Measurements from ENCODE around the gene MAP3K5.

The MAP3K5 gene

GRCh38 chr6:136672144-136672543, 120.1 kb downstream of the MAP3K5 start:
- no peak for FAIRE-seq

DNA sequence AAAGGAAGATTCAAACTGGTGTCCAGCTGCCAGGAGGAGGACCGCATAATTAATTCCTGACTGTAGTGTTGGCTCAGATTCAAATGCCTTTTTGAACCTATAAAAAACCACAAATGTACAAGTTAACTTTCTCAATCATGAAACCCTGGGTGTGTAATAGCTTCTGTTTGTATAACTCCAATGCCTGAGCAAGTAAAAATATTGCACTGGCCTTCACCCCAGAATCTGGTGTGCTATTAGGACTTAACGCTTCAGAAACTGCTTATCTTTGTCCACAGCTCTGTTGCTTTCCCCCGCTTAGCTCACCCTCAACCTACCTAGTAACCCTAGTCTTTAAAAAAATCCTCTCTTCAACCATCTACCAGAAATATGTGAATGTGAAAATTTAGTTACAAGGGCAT, 123.0 kb downstream of the MAP3K5 start:
- no peak for FAIRE-seq

GRCh38 chr6:136668571-136668970, 123.7 kb downstream of the MAP3K5 start:
- no peak for FAIRE-seq

DNA sequence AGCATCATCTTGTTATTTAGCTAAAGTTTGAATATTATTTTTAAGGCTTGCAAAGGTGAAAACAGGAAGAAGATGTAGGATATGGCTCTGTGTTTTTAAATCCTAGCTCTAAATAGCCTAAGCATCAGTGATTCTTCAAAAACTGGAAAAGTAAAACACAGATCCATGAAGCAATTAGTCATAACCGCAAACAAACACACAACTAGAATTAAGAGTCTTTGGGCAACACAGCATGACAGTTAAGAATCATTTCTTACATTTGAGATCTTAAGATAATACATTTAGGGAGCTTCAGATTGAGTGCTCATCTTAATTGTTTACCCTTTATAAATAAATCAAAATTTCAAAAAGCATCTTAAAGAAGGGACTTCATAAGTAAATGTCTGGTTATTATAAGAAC, 126.2 kb downstream of the MAP3K5 start:
- no peak for FAIRE-seq

DNA sequence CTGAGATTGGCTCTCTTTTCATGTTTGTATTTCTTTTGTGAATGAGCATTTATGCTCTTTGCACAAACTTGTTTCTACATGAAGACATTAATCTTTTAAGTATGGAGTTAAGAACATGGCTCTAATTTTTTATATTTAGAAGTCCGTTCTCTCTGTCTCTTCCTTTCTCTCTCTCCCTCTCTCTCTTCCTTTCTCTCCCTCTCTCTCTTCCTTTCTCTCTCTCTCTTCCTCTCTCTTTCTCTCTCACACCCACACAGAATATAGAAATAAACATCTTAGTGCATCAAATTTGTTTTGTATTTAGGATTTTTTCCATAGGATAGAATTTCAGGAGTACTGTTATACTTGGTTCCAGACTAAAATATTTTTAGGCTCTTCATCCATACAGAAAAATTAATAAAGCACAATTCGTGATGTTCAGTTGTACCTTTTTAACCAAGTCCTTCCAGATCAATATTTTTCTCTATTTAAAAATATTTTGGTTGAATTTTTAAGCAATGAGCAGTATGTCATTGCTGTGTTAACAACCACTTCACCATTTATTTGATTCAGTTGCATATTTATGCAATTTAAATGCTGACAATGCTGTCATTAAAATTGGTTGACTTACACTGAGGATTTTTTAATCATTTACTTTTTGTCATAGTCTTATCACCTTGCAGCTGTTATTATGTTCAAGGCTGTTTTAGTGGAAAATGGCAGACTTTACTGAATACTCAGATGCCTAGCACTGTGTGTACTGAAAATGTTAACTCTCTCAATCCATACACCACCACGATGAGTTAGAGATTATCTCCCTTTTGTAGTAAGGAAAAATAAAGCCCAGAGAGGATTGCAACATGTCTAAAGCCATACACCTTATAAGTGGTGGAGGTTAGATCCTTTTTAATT, 129.7 kb downstream of the MAP3K5 start:
- FAIRE-seq = peak; percentile 73

- FAIRE-seq = peak; percentile 65
Measured at GRCh38 chr6:136660727-136661126, 131.6 kb downstream of the MAP3K5 start.

GRCh38 chr6:136659991-136660499, 132.2 kb downstream of the MAP3K5 start:
- FAIRE-seq = peak; percentile 72

DNA sequence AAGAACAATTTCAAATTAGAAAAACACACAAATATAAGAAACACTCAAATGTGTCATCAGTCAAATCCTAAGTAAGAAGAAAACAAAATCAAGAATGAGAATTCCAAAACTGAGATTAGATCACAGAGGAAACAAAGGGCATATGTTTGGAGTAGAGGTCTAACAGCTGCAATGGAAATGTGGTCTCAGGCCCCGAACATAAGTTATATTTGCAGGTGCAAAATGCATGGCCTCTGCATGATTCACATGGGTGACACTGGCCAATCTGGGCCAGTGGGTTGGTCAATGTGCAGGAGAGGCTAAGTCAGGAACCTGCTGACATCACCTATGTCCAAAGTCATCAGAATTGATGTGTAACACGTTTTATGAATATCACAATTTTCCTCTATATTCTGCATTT, 133.6 kb downstream of the MAP3K5 start:
- FAIRE-seq = no peak

- no peak for FAIRE-seq
Measured at GRCh38 chr6:136657666-136658065, 134.6 kb downstream of the MAP3K5 start.

GRCh38 chr6:136656121-136656520, 136.2 kb downstream of the MAP3K5 start:
- FAIRE-seq = no peak

GRCh38 chr6:136655239-136656014, 136.8 kb downstream of the MAP3K5 start:
- peak; percentile 55 for FAIRE-seq

DNA sequence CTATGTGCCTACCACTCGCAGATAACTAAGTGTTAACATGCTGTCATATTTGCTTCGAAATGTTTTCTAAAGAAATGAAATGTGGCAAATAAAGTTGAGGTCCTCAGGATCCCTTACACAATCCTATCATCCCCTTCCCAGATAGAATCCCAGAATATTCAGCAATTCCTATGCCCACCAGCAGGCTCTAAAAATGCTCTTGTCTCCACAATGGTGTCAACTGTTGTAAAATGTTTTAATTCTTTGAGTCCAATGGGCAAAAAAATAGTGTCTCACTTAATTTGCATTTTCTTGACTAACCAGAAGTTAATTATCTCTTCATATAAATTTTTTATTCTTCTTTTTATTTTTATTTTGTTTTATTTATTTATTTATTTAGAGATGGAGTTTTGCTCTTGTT, 138.2 kb downstream of the MAP3K5 start:
- FAIRE-seq = no peak

GRCh38 chr6:136652656-136653055, 139.6 kb downstream of the MAP3K5 start:
- FAIRE-seq = no peak

DNA sequence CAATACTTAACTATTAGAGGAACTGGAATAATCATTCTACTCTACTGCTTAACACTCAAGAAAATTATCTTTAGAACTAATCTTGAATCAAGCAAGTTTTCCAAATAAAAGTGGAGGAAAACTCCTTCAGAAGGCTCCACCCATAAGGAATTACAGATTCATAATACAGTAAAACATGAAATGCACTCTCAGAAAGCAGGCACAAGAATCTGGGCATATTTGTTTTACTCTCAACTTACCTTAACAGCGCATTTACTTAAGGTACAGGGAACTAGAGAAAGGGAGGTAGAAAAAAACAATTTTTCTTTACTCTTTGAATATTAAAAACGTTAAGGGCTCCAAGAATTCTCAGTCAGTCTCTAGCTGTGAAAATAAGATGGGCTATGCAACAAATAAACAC, 140.3 kb downstream of the MAP3K5 start:
- peak; percentile 56 for FAIRE-seq

- no peak for FAIRE-seq
Measured at GRCh38 chr6:136647363-136647852, 144.9 kb downstream of the MAP3K5 start.

GRCh38 chr6:136646377-136646776, 145.9 kb downstream of the MAP3K5 start:
- FAIRE-seq = no peak

GRCh38 chr6:136644597-136644952, 147.7 kb downstream of the MAP3K5 start:
- FAIRE-seq = no peak

GRCh38 chr6:136643850-136644596, 148.3 kb downstream of the MAP3K5 start:
- FAIRE-seq = peak; percentile 33

DNA sequence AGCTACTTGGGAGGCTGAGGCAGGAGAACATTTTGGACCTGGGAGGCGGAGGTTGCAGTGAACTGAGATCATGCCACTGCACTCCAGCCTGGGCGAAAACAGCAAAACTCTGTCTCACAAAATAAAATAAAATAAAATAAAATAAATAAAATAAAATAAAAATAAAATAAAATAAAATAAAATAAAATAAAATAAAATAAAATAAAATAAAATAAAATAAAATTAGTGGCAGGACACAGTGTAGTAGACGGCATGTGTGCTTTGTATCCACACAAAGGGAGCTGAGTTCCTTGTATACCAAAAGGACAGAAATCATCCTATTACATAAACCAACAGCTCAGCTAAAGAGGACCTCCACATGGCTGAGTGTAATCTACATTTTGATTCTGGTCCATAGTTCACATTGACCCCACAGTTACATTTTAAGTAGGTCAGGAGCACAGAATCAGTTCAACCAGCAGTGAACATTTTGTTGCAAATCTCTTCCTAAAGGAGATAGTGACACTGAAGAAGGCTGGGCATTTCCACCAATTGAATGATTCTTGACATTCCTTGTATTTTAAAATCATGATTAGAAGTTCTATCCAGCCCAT, 150.3 kb downstream of the MAP3K5 start:
- no peak for FAIRE-seq

GRCh38 chr6:136641166-136641565, 151.1 kb downstream of the MAP3K5 start:
- FAIRE-seq = no peak

GRCh38 chr6:136640132-136640915, 152.0 kb downstream of the MAP3K5 start:
- FAIRE-seq = no peak

- no peak for FAIRE-seq
Measured at GRCh38 chr6:136639702-136640101, 152.6 kb downstream of the MAP3K5 start.

Data from islet of Langerhans (tissue), 1 donor.